Upper lobe of left lung (tissue), 4 donors: ENCODE measurements around the gene TUB.

Source experiments
- CTCF ChIP-seq, 6 experiments: fragments of 450-650 bp in 4 of 6; fragments of 200-600 bp in 2 of 6; sonication (generic) in 2 of 6; IDR thresholded peaks; one replicate each; pipeline ENCODE4 v1.5.1; 2016 to 2019; ENCODE audit warnings: antibody characterized with exemption in 6 of 6
- EP300 ChIP-seq, 4 donors: sonication (generic); formaldehyde crosslinking; IDR thresholded peaks; one replicate each; pipeline ENCODE4 v1.5.1; 2017; ENCODE audit warnings: antibody characterized with exemption in 4 of 4, control low read depth in 2 of 4
- POLR2A ChIP-seq, 4 donors: fragments of 450-650 bp; IDR thresholded peaks; one replicate each; pipeline ENCODE4 v1.5.1; 2016 to 2017; ENCODE audit warnings: antibody characterized with exemption in 4 of 4, mild to moderate bottlenecking in 2 of 4
- POLR2AphosphoS5 ChIP-seq, 2 donors: sonication (generic); formaldehyde crosslinking; IDR thresholded peaks; one replicate each; pipeline ENCODE4 v1.5.1; 2017; ENCODE audit warnings: antibody characterized with exemption in 2 of 2

GRCh38 chr11:8040261-8040920, 40.6 kb upstream of the TUB start:
- no peak for TF ChIP-seq EP300 (IDR thresholded peaks at IDR 0.05)
- TF ChIP-seq POLR2A (IDR thresholded peaks at IDR 0.05): no peak
- TF ChIP-seq CTCF (IDR thresholded peaks at IDR 0.05): no peak
- TF ChIP-seq POLR2AphosphoS5 (IDR thresholded peaks at IDR 0.05): no peak
